HFFc6 (cell line): ENCODE measurements around the gene PLCL2. TPM values are rescaled to one million over a fixed set of nuclear protein-coding genes. Genes with fewer than 3 reads are reported as not detected.

Experiments
- DNase-seq: peaks from one replicate; pipeline ENCODE4 v3.0.0-alpha.2; 2018
- H3K27ac Mint-ChIP-seq: 2 replicates; pipeline ENCODE4 v1.8.0; 2020; ENCODE audit warnings: mild to moderate bottlenecking, mixed read lengths
- H3K27me3 Mint-ChIP-seq: 2 replicates; pipeline ENCODE4 v1.8.0; 2021; ENCODE audit warnings: mild to moderate bottlenecking, moderate library complexity, mixed read lengths; ENCODE audit not compliant: insufficient read depth
- H3K36me3 Mint-ChIP-seq: 2 replicates; pipeline ENCODE4 v1.8.0; 2021; ENCODE audit warnings: low read depth, mixed read lengths
- H3K4me1 Mint-ChIP-seq: 2 replicates; pipeline ENCODE4 v1.8.0; 2020; ENCODE audit warnings: low read depth, mixed read lengths
- H3K4me3 Mint-ChIP-seq: 2 replicates; pipeline ENCODE4 v1.8.0; 2020; ENCODE audit warnings: mild to moderate bottlenecking, moderate library complexity, mixed read lengths
- H3K9me3 Mint-ChIP-seq: 2 replicates; pipeline ENCODE4 v1.8.0; 2020; ENCODE audit warnings: mild to moderate bottlenecking, mixed read lengths
- CTCF ChIP-seq: fragments of 200-600 bp; sonication (generic); IDR thresholded peaks from 2 replicates; pipeline ENCODE4 v1.5.0; 2021; ENCODE audit warnings: antibody characterized with exemption, mild to moderate bottlenecking
- total RNA-seq, 6 experiments: library from RNA; stranded (reverse); fragmentation: NEBNext Ultra II Directional; extraction: Animal tissue kit (Norgen Biotek cat#: 25700); gene quantifications; 2 replicates in 1 of 6; 3 replicates in 5 of 6; pipeline ENCODE4 v1.2.3, GENCODE V29; 2021

PLCL2 gene
- total RNA-seq, 6 experiments from 2014 or later: 3.9 to 6.4 (median 5.7) TPM

DNA sequence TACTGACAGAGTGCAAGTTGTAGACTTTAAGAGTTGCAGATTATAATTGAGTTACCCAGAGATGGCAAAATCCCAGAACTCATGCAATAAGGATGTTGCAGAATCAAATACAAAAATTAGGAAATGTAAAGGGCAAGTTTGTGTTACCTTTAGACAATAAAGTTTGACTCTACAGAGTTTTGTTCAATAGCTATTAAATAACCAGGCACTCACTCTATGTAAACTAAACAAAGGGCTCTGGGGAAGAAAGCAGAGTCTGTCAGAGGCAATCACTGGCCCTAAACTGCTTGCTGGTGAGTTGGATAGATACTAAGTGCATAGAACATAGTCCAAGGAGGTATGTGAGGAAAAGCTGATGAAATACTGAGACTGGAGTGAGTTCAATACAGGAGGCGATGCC, 40.0 kb upstream of the PLCL2 start:
- no peak for DNase-seq
- no peak overlapping the region for H3K4me3 Mint-ChIP-seq
- no peak overlapping the region for H3K27ac Mint-ChIP-seq
- H3K9me3 Mint-ChIP-seq: no peaks in the 10 kb centered on the region
- H3K36me3 Mint-ChIP-seq: no peaks in the 10 kb centered on the region
- H3K27me3 Mint-ChIP-seq: peaks cover 1% of the 10 kb centered on the region; the same call in 1 of the 2 replicates
- H3K4me1 Mint-ChIP-seq: peaks cover 12% of the 10 kb centered on the region
- no peak for TF ChIP-seq CTCF

- no peak for TF ChIP-seq CTCF
- DNase-seq: no peak
- no peaks in the 10 kb centered on the region for H3K9me3 Mint-ChIP-seq
These were observed 38.2 kb upstream of the PLCL2 start for GRCh38 chr3:16846373-16847080.

DNA sequence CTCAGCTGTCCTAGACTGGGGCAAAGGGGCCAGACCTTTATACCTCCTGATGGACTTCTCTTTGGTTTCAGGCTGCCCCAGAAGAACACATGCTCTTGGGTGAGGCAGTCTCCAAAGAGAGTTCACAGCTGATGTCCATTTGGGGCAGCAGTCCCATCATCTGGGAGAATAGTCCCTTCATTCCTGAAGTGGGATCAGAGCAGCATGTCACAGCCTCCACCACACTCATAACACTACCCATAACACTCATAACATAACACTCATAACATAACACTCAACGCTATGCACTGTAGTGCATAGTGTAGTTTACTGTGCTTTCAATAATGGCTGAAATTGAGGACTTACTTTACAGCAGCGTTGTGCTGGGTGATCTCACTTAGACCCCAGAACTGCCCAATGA, 36.7 kb upstream of the PLCL2 start:
- no peaks in the 10 kb centered on the region for H3K36me3 Mint-ChIP-seq
- TF ChIP-seq CTCF: no peak
- no peak overlapping the region for H3K4me3 Mint-ChIP-seq
- peaks cover 14% of the 10 kb centered on the region for H3K4me1 Mint-ChIP-seq
- no peak for DNase-seq
- H3K27me3 Mint-ChIP-seq: no peaks in the 10 kb centered on the region; the same call in 1 of the 2 replicates
- H3K9me3 Mint-ChIP-seq: no peaks in the 10 kb centered on the region
- H3K27ac Mint-ChIP-seq: no peak overlapping the region

More at GRCh38 chr3:16846373-16847080, 38.2 kb upstream of the PLCL2 start:
- Mint-ChIP-seq H3K27ac (no peak overlapping the region), H3K27me3 (peaks cover 1% of the 10 kb centered on the region; the same call in 1 of the 2 replicates), H3K36me3 (no peaks in the 10 kb centered on the region), H3K4me3 (no peak overlapping the region), H3K4me1 (peaks cover 14% of the 10 kb centered on the region)

GRCh38 chr3:16849229-16849628, 35.5 kb upstream of the PLCL2 start:
- Mint-ChIP-seq H3K27ac (no peak overlapping the region), H3K36me3 (no peaks in the 10 kb centered on the region), H3K9me3 (no peaks in the 10 kb centered on the region), H3K4me3 (peak overlapping the region; percentile 13; the same call in 1 of the 2 replicates), H3K4me1 (peaks cover 14% of the 10 kb centered on the region), H3K27me3 (no peaks in the 10 kb centered on the region; the same call in 1 of the 2 replicates)
- DNase-seq: no peak
- no peak for TF ChIP-seq CTCF

- Mint-ChIP-seq H3K27ac (no peak overlapping the region), H3K4me3 (peak overlapping the region; percentile 13; the same call in 1 of the 2 replicates), H3K9me3 (no peaks in the 10 kb centered on the region), H3K4me1 (peaks cover 14% of the 10 kb centered on the region), H3K27me3 (peaks cover under 1% of the 10 kb centered on the region; the same call in 1 of the 2 replicates), H3K36me3 (no peaks in the 10 kb centered on the region)
- DNase-seq: peak; percentile 38
- TF ChIP-seq CTCF: no peak
These were observed 35.0 kb upstream of the PLCL2 start for GRCh38 chr3:16849795-16850194.
